ENCODE results near the gene VWA8.
"Not testable (repeated sequence)": the region's sequence is repeated elsewhere in the genome, so short reads cannot be mapped to it uniquely, and the experiment has no call there.

VWA8 gene

DNA sequence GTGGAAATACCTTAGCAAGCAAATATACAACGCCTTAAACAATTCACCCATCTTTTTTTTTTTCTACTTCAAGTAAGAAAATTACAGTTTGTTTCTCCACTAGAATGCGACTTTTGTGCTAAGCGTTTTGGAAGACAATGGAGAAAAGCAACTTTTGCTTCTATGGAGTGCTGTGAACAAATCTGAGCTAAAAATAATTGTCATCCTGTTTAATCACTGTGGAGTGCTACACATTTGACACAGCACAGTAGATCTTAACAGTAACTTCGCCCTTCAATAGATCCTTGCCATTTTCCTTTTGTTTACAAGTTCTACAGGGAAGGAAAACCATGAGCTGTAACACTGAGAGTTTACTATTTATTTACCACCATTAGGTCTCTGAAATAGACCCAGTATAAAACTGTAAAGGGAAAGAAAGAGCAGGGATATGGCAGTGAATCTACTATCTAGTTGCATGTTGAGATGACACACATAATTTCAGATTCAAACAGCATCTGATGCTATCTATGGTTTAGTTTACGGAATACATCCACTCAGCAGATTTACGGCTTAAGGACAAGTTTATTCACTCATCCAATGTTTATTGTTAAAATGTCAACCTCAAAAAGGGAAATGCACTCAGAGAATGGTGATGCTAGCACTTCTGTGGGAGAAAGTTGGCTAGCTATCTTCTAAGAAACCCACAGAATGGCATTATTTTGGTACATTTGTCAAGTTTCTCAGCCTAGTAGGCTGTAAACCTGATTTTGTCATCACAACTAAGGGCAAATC lies 175.3 kb downstream of the VWA8 start:
- DNase-seq = no peak

DNA sequence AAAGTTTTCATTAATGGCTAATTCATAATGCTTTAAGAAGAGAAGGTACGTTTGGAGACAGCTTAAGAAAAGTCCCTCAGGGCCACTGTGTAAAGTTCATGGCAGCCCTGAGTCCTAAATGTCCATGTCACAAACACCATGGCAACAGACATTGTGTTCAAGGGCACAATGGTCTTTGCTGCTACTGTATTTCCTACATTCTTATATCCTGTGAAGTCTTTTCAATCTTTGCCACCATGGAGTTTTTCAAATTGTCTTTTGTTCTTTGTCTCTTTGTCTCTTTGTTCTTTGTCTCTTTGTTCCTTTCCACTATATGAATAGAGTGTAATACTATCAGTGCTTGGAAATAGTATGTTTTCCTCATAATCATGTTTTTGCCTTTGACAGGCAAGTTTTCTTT lies 178.8 kb downstream of the VWA8 start:
- DNase-seq = no peak

DNA sequence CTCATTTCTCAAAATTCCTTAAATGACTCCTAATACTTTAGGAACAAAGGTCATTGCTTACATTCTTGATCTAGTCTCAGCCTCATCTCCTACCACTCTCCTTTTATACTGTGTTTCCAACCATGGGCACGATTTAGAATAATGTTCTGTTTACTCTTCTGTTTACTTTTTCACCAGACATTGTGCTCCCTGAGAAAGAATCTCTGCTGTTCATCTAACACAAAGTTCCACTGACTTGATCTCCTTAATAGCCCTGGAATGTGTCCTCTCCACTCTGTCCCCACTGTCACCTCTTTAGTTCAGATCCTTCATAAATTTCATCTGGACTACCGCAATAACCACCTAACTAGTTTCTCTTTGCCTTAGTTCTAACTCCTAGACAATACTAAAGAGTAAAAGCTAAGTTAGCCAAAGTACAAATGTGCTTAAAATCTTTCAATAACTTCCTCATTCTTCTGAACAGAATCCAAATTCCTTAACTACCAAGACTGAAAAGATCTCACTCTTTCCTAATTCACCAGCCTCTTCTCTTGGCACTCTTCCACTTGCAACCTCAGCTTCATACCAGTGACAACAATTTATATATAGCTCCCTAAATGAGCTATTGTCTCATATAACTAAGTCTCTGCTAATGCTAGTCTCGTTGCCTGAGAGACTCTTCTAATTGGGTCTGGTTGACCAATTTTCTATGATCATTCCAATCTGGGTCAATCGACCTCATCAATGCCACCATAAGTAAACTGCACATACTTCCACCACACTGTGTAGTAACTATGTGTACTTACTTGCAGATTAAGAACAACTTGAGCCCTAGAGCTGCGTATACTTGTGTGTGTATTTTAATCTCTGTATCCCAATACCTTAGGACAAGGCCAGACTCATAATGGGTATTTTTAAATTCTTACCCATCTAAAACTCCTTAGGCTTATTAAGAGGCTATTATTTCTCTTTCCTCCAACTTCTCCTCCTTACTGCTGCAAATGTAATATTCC lies 179.9 kb downstream of the VWA8 start:
- no peak for DNase-seq

DNA sequence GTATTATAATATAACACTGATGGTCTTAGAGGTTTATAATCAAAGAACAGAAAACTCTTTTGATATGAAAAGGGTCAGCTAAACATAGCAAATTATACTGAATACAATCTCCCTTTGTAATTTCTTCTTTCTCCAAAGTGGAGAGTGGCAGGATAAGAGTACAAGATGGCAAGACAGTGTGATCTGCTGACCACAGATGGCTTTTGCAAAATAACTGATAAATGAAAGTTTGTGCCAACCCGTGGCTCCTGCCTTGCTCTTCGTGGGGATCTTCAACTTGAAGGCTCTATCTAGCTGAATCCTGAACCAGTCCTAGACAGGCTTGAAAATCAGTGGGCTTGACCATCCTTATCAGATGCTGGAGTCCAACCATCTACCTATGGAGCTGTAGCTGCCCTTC lies 185.7 kb downstream of the VWA8 start:
- DNase-seq = no peak

DNA sequence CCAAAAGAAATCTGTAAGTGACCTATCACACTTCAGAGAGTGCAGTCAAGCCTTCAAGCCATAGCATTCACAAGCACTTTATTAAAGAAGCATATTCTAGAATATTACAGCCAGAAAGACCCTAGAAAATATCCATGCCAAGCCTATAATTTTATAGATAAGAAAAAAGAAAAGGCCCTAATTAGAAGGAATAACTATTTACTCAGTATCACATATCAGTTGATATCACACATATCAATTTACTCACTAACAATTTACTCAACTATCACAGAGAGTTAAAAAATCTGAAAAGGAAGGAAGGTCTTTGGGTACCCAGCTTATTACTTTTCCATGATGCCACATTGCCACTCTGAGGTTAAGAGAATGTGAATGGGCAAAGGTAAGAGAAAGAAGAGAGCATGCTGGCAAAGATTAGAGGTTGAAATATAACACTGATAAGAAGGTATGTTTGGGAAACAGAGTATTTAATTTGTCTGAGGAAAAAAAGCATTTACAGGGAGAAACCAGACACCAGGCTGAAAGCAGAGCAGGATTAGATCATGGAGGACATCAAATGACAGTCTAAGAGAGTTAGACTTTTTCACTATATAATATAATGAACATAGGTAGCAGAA lies 186.2 kb downstream of the VWA8 start:
- no peak for DNase-seq

DNA sequence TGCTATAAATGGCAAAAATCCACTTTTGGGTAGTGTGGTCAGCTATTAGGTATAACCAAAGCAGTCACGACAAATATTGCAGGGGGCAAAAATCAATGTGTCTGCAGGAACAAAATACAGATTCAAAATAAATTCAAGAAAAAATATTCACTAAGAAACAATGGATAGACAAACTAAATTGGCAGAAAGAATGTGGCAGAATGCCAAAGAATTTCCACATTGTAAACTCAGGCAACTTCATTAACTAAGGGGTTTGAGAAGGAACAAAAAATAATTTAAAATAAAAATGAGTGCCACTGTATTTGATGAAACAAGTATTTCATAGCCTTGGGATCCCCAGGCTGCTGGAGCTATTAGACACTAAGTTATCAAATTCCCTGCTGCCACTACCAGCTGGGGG lies 193.1 kb downstream of the VWA8 start:
- no peak for DNase-seq

DNA sequence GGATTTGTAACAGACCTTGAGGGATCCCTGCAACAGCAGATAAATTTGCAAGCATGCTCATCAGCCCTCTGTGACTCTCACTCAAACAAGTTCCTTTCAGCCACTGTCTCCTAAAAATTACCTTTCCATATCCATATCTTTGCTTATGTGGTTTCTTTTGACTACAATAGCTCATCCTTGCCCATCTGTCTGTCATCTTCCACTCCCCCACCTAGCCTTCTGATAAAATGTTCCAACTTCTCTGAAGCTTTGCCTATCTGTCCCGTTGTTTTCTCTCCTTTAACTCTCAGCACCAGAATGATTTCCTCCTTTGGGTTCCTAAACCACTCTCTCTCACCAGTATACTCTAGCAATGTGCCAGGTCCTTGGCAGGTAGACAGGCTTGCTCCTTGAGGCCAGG lies 194.5 kb downstream of the VWA8 start:
- no peak for DNase-seq

DNA sequence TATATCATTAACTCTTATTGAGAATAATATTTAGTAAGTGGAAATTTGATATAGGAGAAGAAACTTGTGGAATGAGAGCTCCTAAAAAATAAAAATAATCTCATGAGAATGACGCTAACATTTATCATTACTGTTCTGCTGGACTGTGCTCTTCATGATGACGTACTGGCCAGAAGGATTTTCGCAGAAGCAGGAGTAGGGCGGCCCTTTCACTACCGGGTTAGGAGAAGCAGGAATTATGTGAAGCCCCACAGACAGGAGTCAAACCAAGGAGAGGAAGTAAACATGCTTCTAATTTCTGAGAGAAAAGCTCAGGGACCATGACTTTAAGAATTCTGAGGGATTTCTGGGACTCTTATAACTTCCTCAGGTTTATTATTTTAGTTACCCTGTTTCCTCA lies 195.1 kb downstream of the VWA8 start:
- DNase-seq = no peak

DNA sequence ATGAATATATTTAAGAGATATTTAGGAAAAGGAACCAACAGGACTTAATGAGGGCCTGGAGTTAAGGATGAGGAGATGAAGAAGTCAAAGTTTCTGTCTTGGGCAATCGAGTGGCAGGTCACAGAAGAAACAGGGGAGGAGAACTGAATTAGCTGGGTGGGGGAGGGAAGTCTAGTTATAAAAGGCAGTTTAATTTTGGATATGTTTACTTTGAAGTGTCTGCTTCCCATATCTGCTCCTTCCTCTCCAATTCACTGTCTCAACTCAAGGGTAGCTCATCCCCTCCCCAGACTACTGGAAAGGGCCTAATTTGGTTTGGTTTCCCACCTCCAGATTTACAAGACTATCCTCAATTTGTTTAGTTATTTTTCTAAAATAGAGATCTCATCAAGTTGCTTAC lies 195.9 kb downstream of the VWA8 start:
- no peak for DNase-seq

DNA sequence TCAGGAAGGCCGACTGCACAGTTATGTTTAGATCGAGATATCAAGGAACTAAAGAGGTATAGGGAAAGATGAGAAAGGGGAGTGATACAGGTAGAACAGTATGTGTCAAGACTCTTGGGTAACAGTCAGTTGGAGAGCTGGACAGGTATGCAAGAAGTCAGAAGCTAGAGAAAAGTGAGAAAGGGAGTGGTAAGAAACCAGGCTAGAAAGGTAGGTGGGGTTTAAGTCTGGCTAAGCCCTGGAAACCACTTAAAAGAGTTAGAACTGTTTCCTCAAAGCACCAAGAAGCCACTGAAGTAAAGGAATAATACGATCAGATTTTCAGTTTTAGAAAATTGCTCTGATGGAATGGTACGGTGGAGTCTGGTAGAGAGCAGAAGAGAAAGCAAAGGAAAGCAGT lies 196.4 kb downstream of the VWA8 start:
- DNase-seq = no peak

DNA sequence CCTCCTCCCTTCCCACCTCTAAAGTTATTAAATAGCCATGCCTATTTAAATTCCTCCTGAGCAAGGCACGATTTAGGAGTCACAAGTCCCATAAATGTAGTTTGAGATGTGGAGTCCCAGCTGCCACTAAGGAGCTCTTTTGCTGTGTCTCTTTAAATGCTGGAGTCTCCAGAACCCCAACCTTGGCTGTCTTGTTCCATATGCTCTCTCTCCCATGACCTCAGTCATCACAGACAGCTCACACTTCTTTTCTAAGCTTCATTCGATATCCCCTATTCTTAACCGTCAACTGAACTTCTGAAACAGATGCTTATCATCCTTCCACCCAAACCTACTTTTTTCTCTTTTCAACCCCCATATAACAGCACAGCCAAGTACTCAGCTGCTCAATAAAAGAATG lies 197.1 kb downstream of the VWA8 start:
- DNase-seq = no peak

DNA sequence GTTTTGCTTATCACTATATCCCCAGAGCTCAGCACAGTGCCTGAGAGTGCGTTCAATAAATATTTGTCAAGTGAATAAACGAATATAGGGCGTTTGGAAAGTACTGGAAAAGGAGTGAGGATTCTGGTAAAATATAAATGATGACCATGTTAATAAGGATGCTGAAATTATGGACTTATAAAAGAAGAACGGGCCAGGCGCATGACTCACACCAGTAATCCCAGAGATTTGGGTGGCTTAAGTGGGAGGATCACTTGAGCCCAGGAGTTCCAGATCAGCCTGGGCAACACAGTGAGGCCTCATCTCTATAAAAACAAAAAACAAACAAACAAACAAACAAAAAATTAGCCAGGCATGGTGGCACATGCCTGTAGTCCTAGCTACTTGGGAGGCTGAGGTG lies 198.1 kb downstream of the VWA8 start:
- DNase-seq = no peak

DNA sequence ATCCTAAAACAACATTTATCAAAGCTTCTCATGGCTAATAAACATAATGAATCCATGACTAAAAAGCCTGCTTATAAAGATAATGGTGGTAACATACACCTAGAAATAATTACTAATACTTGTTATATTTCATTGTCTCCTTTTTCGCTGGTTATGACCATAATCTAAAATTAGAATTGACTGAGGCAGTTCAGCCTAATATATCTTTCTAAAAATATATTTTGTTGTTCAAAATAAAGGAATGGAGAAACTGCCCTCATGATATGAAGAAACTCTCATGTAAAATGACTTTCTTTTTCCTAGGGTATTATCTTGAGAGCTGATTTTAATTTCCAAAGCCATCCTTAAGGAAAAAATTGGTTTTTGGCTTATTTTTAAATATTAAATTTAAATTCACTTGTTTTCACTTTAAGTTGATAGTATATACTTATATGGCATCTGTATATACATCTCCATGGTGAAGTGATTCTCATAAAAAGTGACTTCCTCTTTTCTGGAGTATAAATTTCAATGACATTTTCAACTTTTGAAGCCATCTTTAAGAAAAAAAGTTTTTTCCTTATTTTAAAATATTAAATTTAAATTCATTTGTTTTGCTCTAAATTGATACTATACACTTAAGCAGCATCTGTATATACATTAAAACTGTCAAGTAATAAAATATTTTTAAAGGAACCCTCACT lies 204.6 kb downstream of the VWA8 start:
- DNase-seq = no peak

DNA sequence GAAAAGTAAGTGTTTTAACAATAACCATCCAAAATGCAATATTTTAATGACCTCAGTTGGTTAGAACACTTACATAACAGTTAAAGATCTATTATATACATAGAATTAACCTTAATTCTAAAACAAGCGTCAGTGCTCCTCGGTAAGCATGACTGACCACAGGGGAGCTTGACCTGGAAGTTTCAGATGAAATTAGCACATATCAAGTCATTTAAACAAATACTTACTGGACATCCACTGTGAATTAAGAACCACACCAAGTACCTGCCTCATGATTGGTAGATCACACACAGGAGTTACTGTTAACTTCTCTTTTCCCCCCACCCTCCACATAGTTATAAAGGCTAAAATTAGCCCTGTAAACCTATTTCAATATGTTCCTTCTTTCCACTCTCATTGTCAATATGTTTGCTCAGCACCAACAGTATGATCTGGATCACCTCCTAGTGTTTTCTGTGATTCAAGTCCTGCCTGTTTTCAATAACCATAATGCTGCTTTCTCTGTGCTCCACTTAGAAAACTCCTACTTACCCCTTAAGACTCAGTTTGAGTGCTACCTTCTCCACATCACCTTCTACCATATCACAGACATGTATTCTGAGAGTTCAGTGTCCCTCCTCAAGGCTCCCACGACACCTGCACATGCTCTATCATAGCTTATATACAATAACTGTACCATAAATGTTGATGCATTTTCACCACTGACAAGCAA lies 209.0 kb downstream of the VWA8 start:
- DNase-seq = no peak

DNA sequence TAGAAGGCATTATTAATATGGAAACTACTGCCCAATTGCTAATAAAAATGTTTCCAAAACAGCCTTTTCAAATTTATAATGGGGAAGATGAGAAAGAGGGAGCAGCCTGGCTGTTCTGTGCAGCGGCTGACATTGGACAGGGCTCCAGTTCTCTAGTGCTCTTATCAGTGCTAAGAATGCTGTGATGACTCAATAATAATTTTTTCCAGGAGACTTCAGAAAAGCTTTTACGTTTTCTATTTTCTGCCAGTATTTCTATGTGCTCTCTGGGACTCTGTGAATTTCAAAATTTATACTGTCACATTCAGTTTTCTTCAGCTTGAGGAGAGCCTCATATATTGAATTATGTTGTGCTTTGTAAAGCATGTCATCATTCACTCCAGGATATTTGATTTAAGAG lies 209.6 kb downstream of the VWA8 start:
- no peak for DNase-seq

DNA sequence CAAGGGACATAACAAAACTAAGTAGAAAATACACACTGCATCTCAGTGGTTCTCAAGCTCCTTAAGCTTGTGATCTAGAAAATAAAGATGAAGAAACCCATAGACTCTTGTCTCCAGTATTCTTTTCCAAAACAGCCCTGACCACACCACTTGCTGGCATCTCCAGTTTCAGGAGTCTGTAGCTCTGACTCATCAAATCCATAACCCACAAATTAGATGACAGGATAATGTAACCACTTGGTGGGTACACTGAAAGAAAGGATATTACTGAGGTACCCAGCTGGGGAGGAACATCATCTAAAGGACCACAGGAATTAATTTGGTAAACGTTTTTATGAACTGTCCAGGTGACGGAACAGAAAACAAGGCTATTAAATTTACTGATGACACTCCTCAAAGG lies 214.7 kb downstream of the VWA8 start:
- no peak for DNase-seq

DNA sequence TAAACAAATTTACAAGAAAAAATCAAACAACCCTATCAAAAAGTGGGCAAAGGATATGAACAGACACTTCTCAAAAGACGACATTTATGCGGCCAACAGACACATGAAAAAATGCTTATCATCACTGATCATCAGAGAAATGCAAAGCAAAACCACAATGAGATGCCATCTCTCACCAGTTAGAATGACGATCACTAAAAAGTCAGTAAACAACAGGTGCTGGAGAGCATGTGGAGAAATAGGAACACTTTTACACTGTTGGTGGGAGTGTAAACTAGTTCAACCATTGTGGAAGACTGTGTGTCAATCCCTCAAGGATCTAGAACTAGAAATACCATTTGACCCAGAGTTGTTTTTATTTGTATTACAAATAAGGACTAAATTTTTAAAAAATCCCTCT lies 215.4 kb downstream of the VWA8 start:
- DNase-seq = not testable (repeated sequence)

DNA sequence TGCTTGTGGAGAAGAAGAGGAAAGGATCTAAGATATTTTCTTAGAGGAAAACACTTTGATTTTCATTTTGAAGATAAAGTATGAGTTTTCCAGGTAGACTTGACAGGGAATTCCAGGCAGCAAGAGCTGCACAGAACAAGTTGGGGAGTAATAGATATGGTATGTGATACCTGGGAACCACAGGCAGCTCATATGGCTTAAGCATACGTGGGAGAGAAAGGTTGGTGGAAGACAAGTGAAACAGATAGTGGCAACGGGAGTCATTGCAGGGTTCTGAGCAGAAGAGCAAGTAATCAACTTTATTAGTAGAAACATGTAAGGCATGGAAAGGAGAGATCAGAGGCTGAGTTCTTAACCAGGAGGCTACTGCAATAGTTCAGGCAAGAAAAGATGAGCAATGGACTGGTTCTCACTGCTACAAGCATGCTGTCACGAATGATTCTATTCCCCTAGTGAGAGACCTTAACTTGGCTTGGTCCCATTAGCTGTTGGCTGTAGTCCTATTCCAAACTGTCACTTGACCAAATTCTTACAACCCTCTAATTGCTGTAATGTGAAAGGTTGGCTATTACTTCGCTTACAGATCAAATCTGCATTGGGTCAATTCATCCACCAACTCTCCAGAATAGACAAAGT lies 217.9 kb downstream of the VWA8 start:
- DNase-seq = no peak

DNA sequence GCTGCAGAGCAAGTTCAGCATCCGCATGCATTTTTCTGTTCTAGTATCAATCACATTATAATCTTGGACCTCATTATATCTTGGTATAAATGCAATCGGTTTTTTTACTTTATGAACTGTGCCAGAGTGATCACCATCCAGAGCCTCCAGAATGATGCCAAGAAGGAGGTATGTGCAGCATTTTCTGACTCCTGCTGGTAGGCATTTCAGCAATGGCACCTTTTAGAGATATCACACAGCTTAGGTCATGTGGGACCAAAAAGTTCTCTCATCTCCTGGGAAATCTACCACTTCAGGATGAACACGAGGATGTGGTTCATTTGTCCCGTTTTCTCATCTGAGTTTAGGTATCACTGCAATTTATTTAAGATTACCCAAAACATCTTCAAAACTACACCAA lies 220.4 kb downstream of the VWA8 start:
- no peak for DNase-seq

DNA sequence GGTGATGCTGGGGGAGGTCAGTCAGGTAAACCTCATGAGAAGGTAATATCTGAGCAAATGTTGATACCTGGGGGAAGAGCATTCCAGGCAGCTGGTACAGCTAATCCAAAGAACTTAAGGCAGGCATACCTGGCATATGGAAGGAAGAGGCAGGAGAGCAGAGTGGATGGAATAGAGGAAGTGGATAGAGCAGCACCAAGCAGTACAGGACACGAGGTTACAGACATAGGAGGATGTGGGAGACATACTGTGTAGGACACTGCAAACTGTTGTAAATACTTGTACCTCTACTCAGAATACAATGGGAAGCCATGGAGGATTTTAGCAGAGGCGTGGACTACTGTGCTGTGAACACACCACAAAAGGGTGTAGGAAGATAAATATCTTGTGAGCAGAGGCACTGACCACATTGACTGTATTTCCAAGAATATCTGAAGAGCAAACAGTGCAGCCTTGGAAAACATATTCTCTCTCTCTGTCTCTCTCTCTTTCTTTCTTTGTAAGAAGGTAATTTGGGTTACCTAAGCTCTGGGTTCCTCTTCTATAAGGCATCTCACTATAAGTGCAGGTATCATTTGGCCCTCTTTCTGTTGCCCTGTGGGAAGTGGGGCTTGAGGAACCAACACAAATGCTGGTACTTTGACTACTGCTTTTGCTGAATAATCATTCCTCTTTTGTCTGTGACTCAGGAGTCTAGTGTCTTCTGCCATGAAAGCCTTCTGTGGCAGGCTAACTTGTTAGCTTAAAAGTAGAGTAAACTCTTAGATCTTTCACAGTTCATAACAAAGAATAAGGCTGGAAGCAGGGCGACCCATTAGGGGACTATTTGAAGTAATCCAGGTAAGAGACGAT lies 238.0 kb downstream of the VWA8 start:
- DNase-seq = no peak
